ENCODE results near the gene SLC25A47.
"Not testable (repeated sequence)": the region's sequence is repeated elsewhere in the genome, so short reads cannot be mapped to it uniquely, and the experiment has no call there.

Gene SLC25A47, protein sequence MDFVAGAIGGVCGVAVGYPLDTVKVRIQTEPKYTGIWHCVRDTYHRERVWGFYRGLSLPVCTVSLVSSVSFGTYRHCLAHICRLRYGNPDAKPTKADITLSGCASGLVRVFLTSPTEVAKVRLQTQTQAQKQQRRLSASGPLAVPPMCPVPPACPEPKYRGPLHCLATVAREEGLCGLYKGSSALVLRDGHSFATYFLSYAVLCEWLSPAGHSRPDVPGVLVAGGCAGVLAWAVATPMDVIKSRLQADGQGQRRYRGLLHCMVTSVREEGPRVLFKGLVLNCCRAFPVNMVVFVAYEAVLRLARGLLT

DNA sequence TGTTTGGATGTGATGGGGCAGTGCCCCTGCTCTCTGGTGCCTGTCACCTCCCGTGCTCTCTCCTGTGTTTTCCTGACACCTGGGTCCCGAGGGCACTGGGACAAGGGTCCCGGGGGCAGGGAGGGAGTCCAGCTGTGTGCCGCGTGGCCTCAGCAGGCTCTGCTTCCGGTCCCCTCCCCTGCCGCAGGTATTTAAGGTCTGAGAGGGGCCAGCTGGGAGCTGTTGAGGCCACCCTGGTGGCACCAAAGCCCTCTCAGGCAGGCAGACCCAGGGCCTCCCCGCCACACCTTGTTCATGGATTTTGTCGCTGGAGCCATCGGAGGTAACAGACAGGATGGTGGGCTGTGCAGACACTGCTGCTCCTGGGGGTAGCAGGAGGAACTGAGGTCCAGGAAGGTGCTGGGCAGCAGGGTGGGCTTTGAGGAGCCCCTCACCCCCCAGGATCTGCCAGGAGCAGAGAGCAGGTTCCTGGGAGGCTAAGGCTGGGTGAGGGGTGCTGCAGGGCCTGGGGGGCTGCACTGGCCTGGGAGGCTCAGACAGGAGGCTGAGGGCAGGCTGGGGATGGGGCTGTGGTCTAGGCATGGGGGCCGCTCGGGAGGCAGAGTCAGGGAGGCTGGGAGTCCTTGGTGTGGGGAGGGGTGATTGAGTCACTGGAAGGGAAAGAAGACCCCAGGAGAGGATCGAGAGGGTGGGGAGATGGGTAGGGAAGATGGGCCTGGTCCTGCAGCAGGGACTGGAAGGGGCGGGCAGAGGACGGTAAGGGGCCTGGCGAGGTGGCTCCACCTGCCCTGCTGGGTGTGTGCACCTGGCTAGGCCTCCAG is at the start of gene SLC25A47:
SLC25A47 (plus strand) TSS at position 219 of the 821 bp plus-strand sequence; CDS start at position 295, 76 bp downstream.
- DNase-seq (ENCODE audit: low spot score), result no peak

GRCh38 chr14:100274250-100274649 is 48.9 kb upstream of the SLC25A47 start:
- no peak for DNase-seq (ENCODE audit: low spot score)

DNA sequence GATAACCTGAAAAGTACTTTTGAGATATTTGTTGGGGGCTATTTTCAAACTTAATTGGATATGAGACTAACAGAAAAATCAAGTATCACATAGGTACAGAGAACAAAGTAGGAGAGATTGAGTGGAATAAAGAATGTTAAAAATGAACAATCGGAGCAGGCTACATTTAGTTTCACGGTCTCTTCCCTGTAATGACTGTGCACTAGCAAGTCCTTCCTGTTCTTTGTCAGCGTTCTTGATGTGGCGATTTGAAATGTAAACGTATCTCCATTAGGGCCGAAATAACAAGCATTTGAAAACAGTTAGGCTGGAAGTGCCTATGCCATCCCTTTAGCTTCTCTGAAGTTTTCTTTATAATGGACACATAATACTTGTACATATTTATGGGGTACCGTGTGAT is 47.9 kb upstream of the SLC25A47 start:
- DNase-seq (ENCODE audit: low spot score), result no peak

DNA sequence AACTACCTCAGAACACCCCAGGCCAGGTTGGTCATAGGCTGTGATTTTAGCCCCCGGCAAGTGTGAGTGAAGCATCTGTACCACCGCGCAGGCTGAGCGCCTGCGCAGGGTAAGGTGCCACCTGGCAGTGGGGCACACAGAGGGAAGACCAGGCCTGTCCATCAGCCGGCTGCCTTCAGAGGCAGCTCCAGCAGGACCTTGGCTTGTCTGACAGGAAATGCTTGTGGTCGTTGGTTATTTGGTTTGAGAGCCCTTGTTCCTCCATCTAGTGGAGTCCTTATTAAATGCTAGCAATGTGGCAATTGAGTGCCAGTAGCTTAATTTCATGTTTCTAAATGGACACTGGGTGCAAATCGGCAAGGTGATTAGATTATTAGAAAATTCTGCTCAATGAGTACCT is 44.4 kb upstream of the SLC25A47 start:
- DNase-seq (ENCODE audit: low spot score), result peak; percentile 28

DNA sequence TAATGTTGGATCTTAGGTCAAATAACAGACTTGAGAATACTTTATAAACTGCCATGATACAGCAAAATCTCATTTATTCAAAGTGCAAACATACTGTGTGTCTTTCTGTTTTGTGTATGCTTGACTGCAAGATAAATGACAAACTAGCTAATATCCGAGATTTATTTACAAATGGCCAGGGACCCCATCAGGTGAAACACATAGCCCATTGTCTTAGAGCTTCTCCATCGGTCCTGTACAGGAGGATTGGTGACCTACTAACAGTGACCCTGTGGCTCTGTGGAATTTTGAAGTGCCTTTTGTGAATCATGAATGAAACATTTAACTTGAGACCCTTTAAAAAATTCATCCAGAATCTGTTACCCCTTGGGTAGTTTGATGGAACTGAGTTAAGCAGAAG is 44.0 kb upstream of the SLC25A47 start:
- no peak for DNase-seq (ENCODE audit: low spot score)

DNA sequence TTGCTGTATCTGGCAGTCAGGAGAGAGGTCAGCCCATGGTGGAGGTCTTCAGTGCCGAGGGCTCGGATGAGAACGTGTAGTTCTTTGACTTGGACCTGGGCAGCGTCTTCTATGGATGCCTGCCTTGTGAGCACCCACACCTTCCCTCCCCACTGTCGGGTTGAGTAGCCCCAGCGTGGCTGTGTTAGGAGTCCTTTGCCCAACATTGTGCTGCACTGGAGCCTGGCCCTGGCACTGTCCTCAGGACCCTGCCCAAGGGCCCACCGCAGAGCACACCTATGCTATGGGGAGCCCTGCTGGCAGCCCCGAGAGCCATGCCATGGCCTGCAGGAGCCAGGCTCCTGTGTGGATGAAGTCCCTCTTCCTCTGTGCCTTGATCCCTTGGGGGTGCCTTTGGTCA is 43.6 kb upstream of the SLC25A47 start:
- no peak for DNase-seq (ENCODE audit: low spot score)

DNA sequence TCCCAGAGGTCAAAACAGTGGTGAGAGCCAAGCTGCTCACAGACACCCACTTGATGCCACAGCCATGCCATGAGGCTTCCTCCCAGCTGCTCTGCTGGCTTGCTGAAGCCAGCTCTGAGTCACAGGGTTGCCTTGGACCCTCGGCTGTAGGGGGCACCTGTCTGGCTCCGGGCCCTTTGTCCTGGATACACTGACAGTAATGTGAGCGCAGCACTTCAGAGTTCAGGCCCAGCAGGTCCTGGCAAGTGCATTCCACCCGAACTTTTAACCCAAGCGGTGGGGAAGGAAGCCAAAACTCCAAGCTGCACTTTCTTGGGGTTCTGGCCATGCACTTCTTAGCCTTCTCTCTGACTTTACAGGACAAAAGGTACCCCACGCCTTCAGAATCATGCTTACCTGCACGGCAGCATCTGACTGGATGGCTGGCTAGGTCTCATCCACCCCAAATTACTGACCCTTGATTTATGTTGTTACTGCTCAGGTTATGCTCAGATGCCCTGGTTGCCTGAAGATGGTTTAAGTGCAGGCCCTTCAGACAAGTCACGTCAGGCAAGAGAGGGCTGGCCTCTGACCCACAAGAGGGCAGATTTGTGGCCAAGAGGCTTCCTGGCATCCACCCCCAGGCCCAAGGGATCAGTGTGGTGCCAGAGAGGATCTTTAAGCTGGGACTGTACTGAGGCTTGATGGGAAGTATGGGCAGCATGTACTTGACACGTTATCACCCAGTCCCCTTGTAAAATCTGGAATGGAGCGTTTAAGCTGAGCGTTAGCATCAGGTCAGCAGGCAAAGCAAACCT is 41.7 kb upstream of the SLC25A47 start:
- no peak for DNase-seq (ENCODE audit: low spot score)

DNA sequence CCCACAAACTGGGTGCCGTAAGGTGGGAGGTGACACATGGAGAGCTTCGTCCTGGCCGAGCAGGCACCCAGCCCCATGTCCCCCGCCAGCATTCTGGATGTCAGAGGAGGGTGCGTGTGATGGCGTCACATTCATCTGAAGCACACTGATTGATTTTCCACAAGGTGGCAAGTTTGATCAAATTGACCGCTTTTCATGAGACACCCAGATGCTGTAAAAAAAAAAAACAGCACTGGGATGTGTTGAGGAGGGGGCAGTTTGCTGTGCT is 41.1 kb upstream of the SLC25A47 start:
- DNase-seq (ENCODE audit: low spot score), result no peak

DNA sequence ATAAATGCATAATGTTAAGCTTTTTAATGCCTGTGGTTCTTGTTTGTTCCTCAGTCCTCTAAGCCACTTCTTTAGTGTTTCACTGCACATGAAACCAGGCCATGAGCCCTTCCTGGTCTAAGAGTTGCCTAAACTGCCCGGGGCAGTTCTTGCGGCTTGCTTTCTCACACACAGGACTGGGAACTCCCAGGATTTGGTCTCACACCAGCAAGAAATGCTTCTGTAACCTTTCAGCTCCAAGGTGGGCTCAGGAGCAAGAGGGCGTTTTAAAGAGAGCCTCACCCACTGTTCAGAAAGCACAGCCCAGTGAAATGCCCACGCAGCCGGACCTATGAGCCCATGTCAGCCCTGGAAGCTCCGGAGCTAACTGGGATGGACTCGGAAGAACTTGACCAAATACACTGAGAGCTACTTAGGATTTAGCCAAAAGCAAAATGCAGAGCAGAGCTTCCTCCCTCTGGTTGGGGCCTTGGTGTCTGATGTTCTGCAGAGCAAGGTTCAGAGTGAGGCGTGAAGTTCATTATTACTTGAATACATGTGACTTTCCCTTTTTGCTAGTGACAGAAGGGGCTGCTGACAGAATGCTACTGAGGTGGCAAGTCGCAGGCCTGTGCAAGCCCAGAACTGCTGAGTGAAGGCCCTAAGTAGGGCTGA is 40.2 kb upstream of the SLC25A47 start:
- no peak for DNase-seq (ENCODE audit: low spot score)

- not testable (repeated sequence) for DNase-seq (ENCODE audit: low spot score)
Measured at GRCh38 chr14:100283436-100283835, 39.7 kb upstream of the SLC25A47 start.

GRCh38 chr14:100283984-100284881 is 38.9 kb upstream of the SLC25A47 start:
- peak; percentile 31 for DNase-seq (ENCODE audit: low spot score)

- peak; percentile 99 for DNase-seq (ENCODE audit: low spot score)
Measured at GRCh38 chr14:100285021-100285912, 37.9 kb upstream of the SLC25A47 start.

DNA sequence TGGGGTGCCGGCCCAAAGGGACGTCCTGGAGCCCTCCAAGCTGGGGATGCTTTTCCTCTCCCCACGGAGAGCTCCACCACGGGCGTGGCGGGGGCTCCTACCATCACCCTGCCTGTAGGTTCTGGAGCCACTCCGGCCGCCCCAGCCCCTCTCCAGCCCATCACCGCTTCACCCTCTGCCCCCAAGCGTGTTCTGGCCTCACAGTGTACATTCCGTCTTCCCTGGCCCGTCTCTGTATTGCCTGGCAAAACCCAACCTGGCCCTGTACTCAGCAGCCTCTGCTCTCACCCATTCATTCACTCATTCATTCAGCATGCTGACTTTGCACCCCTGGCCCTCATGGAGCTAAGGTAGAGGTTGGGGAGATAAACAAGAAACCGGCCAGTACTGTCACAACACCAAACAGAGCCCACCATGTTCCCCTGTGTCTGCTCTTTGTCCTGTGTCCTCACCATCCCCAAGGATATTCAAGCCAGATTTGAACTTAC is 37.2 kb upstream of the SLC25A47 start:
- DNase-seq (ENCODE audit: low spot score), result no peak

- no peak for DNase-seq (ENCODE audit: low spot score)
Measured at GRCh38 chr14:100286484-100287191, 36.5 kb upstream of the SLC25A47 start.

DNA sequence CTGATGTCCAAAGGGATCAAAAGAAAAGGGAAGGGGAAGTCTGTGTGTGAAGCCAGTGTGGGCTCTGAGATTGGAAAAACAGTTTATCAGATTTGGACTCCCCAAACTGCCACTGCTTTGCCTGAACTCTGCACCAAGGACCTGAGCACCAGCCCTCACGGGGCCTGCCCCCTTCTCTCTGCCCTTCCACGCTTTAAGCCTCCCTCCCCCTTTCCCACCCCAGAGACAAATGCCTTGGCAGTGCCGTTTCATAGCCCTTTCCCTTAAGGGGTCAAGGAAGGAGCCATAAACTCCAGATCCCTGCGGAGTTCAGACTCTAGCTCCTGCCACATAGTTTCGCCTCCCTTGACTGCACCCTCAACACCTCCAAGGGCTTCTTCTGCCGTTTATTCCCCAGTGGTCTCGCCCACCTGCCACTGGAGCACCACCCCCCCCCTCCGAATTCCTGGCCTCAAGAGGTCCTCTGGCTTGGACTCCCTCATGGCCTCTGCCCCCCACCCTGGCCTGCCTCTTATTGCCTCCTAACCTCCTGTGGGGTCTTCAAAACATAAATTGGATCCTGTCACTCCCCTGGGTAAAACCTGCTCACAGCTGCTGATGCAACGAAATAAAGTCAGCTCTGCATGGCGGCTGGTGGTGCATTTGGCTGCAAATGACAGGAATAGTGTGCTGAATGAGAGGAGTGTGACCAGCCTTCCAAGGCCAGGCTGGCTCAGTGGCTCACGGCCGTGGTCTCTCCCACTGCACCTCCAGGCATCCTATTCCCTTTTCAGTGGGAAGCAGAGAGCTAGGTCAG is 35.7 kb upstream of the SLC25A47 start:
- DNase-seq (ENCODE audit: low spot score), result no peak

DNA sequence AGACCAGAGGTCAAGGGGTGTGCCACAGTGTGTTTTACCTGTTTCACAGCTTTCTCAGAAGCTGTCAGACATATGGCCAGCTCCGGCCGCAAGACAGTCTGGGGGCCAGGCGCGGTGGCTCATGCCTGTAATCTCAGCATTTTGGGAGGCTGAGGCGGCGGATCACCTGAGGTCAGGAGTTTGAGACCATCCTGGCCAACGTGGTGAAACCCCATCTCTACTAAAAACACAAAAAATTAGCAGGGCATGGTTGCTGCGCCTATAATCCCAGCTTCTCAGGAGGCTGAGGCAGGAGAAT is 35.2 kb upstream of the SLC25A47 start:
- not testable (repeated sequence) for DNase-seq (ENCODE audit: low spot score)

- DNase-seq (ENCODE audit: low spot score), result no peak
Measured at GRCh38 chr14:100288382-100289185, 34.6 kb upstream of the SLC25A47 start.

Data from D341Med (cell line).